ENCODE measurements around the gene PRDM15.
A peak's percentile ranks its signal among the peaks of the same experiment; 100 is the strongest.

The PRDM15 gene

GRCh38 chr21:41824466-41825207 is 54.5 kb downstream of the PRDM15 start:
- DNase-seq, result no peak

DNA sequence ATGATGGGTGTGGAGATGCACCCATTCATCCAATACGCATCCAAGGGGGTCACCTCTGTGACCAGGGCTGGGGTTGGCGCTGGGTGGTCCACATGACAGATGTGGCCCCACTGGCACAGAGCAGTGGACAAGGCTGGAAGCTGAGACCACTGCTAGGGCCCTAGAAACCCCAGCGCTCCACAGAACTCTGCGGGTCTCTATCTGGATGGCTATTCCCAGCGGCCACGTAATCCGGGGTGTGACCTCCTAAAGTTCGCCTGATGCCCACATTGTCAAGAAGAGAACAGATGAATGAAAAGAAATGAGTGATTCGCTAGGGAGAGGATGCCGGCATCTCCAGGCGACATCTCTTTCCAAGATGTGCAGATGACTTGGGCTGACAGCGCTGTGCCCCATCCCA is 55.2 kb downstream of the PRDM15 start:
- no peak for DNase-seq

GRCh38 chr21:41823166-41823565 is 56.0 kb downstream of the PRDM15 start:
- no peak for DNase-seq

DNA sequence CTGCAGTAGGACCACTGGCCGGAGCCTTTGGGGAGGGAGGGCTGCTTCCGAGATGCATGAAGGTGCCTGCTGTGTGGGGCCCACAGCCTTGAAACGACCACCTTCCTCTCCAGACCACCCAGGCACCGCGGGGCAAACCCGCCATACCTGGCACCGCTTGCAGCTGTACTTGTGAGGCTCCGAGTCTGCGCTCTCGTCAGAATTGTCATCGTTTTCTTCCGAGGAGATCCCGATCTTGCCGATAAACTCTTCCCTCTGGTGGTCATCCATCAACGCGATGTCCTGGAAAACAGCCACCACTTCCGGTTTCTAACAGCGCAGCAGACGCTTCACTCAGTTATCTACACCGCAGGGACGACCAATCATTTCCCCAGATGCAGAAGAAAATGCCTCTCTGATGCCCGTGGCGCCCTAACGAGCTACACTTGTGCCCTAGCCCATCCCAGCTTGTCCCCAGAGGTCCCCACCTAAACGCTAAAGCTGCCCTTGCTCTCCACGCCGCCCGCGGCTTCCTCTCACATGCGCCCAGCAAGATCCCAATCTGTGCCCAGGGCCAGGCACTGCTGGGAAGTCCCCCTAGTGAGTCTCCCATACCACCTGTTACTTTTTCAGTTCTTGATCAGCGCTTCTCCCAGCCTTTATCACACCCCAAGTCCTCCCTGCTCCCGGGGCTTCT is 57.2 kb downstream of the PRDM15 start:
- no peak for DNase-seq

DNA sequence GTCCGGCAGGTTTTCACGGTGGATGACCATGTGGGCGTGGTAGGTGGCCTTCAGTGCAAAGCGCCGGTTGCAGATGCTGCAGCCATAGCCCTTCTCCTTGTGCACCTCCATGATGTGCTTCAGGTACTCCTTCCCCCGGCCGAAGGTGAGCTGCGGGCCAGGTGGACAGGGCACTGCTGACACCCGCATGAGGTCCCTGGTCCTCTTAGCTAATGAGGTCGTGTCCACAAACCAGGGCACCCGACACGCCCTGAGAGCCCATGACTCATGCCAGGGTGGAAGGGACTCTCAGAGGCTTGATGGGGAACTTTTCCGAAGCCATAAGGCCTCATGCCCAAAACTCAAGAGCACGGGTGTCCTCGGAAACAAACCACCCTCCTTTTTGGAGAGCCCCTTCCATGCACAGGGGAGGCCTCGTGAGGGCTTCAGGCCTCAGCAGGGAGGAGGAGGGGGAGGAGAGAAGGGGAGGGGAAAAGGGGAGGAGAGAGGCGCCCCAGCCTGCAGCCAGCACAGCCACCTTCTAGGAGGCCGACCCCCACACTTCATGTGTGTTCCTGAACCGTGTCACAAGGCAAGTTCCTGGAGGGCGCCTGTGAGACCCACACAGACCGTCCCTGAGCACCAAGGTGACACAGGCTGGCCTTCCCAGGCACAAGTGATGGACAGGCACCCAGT is 57.9 kb downstream of the PRDM15 start:
- no peak for DNase-seq

DNA sequence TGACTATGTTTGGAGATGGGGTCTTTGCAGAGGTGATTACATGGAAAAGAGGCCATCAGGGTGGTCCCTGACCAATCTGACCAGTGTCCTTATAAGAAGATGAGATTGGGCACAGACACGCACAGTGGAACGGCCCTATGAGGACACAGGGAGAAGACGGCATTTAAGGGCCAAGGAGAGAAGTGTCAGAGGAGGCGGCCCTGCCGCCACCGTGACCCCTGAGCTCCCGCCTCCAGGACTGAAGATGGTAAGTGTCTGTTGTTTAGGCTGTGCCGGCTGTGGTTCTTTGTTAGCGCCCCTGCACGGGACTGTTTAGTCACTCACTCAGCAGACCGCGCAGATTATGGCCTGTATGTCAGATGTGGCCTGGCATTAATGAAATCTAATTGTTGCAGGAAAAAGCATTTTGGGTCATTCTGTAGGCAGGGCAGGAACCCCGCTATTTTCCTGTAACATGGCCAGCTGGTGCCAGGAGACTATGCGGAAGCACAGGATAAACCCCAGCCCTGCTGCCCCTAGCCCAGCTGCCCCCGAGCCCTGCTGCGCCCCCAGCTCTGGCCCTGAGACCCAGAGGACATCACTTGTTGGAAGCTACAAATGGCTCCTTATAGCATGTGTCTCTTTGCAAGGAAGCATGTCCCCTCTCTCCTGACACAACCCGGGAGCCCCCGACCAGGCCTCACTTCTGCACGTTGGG is 58.6 kb downstream of the PRDM15 start:
- DNase-seq, result no peak

DNA sequence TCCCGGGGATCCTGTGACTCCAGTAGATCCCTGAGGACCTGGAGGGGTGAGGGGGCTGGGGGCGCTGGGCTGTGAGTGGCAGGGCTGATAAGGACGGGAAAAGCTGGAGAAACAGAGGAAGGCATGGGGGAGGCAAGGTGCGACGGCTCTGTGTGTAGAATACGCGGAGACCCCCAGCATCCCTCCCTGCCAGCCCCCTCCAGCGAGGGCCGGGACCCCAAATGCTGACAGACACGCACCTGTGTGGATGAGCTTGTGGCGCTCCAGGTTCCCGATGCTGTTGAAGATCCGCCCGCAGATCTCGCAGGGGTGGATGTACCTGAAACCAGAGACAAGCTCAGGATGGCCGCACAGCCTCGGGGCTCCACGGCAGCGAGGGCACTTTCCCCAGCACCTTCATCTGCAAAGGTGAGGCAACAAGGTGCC is 59.3 kb downstream of the PRDM15 start:
- no peak for DNase-seq

GRCh38 chr21:41819236-41819855 is 59.8 kb downstream of the PRDM15 start:
- no peak for DNase-seq

DNA sequence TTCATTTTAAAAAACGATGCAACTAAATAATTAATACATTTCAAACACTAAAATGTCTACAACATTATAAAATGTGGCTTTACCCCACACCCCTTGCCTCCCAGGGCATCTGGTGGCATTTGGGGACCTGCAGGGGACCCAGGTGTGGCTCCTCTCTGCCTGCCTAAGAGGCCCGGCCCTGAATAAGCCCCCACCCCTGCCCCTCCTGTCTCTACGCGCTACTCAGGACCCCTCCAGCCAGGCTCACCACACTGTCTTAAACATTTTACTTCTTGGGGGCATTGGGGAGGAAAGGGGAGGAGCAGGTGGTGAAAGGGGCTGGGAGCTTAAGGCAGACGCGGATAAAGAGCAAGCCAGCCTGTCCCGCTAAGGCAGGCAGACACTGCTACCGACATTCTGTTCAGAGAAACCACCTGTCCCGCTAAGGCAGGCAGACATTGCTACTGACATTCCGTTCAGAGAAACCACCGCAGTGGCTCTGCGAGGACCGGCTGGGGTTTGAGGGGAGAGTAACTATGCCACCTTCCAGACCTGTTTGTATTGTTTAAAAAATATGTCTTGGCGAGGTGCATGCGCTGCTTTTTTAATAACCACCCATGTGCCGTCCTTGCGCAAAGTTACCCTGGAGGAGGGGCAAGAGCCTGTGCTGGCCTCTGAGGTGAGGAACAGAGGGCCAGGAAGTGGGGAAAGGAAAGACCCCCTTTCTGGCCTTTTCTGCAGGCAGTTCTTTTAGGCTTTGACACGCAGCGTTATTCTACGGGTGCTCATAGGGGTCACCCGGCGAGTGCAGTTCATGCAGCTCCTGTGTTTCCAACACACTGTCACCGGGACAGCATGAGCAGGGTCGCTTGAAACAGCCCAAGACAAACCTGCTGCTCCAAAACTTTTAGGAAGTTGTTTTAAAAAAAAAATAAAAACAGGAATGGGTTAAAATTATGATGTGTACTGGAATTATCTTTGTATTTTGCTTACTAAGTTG is 61.0 kb downstream of the PRDM15 start:
- no peak for DNase-seq

DNA sequence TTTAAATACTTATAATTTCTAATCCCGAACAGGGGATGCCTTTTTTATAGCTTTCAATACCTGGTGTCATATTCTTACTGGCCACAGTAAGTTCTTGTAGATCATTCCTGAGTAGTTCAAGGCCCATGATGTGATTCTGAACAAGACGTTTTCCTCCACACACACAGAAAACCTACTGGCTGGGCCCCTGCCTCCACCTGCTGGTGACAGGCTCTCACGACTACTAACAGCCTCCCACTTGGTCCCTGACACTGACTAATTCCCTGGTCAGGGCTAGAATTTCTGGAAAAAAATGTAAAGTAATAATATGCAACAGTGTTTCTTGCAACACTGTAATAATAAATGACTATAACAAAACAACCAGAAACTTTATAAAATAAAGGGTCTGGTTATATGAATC is 61.9 kb downstream of the PRDM15 start:
- DNase-seq, result no peak

DNA sequence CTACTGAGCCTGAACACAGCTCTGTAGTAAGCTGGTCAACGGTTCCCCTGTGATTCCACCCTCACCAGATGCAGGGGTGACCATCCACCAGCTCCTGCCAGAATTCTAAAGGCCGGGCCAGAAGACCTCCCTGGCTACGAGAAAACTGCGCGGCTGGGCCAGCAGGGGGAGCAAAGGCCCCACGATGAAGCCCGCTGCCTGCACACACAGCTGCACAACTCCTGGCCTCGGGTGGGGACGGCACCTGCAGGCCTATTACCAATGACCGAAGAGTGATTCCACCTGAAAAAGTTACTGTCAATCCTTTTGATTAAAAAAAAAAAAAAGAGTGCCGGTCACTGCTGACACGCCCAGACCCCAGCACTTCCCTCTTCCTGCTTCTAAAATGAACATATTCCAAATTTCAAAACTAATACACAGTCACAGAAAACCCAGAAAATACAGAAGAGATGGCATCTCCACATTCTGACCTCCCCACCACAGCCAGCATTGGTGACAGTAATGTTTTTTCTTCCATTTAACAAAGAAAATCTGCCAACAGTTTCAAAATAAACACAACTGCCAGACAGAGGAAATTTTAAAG is 62.5 kb downstream of the PRDM15 start:
- peak; percentile 51 for DNase-seq

DNA sequence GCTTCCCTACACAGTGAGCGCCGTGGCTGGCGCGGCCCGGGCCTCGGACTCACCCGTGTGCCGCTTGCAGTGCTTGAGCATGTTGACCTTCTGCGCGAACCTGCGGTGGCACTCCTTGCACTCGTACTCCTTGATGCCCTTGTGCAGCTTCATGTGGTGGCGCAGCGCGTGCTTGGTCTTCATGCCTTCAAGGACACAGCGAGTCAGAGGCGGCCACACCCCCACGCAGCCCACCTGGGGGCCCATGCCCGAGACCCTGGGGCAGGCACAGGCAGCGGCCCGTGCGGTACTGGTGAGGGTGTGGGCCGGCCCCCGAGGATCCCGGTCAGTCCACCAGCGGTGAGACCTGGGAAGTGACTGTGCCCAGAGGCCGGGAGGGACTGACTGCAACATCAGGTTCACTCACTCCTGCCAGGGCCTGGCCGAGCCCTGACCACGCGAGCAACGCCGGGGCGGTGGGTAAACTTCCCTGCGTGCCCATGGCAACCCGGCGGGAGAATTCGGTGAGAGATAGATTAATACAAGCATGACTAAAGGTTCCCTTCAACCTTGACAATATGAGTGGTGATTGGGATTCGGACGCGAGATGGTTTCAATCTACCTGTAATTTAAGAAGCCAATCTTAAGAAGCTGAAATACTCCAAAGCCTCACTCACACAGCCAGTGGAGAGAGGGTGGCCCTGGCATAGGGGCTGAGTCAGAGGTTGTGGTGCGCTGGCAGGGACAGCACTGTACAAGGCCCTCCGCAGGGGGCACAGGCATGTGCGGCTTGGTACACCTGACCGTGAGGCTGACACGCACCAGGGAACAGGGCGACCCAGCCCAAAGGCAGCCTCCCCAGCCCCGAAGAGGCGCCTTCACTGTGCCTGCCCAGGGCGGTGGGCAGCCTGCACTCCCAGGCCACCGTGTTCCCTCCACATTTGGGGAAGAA is 63.2 kb downstream of the PRDM15 start:
- no peak for DNase-seq

- no peak for DNase-seq
These were observed 65.9 kb downstream of the PRDM15 start for GRCh38 chr21:41813226-41813625.

GRCh38 chr21:41812679-41813078 is 66.5 kb downstream of the PRDM15 start:
- DNase-seq, result no peak

DNA sequence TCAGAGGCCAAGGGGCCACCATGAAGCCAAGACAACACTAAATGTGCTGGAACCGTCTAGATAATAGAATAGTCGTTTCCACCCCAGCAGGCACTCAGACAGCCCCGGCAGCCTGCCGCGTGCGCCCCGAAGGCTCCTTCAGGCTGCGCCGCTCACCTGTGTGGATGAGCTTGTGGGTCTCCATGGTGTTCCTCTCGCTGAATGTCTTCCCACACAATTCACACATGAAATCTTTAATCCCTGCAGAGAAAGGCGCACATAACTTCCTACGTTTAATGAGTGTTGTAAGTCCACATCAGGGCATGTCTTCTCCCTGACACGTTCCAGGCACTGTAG is 68.6 kb downstream of the PRDM15 start:
- no peak for DNase-seq

- DNase-seq, result no peak
These were observed 69.1 kb downstream of the PRDM15 start for GRCh38 chr21:41809891-41810596.

DNA sequence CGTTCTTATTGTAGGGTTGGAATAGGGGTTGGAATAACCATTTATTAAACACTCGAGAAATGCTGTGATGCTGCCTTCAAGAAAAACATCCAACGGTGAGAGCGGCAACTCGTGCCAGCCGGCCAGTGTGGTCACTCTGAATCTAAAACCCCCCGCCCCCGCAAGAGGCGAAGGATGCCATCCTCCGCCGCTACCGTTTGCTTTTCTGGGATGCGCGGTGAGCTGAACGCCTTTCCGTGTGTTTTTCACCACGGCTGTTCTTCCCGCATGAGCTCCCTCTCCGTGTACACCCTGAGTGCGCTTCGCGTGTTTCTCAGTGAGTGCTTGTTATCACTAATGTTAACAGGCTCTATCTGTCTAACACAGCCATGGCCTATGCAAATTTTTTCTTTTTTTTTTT is 70.3 kb downstream of the PRDM15 start:
- no peak for DNase-seq

- no peak for DNase-seq
These were observed 71.0 kb downstream of the PRDM15 start for GRCh38 chr21:41808094-41808493.

DNA sequence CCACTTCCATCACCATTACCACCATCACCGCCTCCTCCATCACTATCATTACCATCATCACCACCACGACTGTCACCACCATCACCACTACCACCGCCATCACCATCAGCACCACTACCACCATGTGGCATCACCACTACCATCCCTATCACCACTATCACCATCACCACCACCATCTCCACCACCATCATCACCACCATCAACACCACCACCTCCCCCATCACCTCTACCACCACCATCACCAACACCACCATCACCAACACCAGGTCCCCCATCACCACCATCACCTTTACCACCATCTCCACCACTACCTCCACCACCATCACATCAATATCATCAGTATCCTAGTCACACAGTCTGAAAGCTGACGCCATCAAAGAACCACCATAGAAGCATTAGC is 72.4 kb downstream of the PRDM15 start:
- no peak for DNase-seq

Data from right kidney (tissue), 1 donor.